Spleen (tissue), 7 donors: ENCODE measurements around the gene ITGA6.

ENCODE experiments used
- CTCF ChIP-seq, 11 experiments: fragments of 200-600 bp in 7 of 11; fragments of 450-650 bp in 4 of 11; sonication (generic) in 4 of 11; IDR thresholded peaks in 8 of 11; conservative IDR thresholded peaks in 3 of 11; 1 replicate in 7 of 11; 2 replicates in 4 of 11; pipeline versions ENCODE4 v1.4.0 to v1.8.0; 2016 to 2021; ENCODE audit warnings: antibody characterized with exemption in 11 of 11, inconsistent platforms in 4 of 11, mild to moderate bottlenecking in 1 of 11
- POLR2A ChIP-seq, 3 donors: fragments of 450-650 bp; IDR thresholded peaks; one replicate each; pipeline ENCODE4 v1.5.1; 2017; ENCODE audit warnings: antibody characterized with exemption in 3 of 3, mild to moderate bottlenecking in 1 of 3
- POLR2AphosphoS5 ChIP-seq, 3 donors: sonication (generic); formaldehyde crosslinking; IDR thresholded peaks; one replicate each; pipeline ENCODE4 v1.5.1; 2017; ENCODE audit warnings: antibody characterized with exemption in 3 of 3
- donor health status: DM: no; HTN: no; CAD: no; lungs with moderate emphysema.
- donor health status: DM: no; HTN: no; CAD: no.
- donor health status: DM: no; HTN: no; CAD: no.

DNA sequence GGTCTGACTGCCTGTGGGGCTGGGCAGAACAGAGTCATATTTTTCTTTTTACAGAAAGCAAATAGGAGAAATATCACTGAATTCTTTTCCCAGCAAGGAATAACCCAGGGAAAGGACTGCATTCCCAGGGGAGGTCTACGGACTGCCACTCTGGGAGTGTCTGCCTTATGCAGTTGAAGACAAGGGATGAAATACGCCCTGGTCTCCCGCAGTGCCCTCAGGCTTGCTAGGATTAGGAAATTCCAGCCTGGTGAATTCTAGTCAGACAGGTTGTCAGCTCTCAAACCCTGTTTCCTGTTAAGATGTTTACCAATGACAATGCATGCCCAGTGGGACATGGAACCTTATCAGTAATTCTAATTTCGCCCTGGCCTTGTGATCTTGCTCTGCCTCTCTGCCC, 98.2 kb downstream of the ITGA6 start:
- TF ChIP-seq CTCF (IDR thresholded peaks at IDR 0.05 in 8 of 11, conservative IDR thresholded peaks at IDR 0.05 in 3 of 11) (no peak), POLR2A (IDR thresholded peaks at IDR 0.05) (no peak), POLR2AphosphoS5 (IDR thresholded peaks at IDR 0.05) (no peak)
